ENCODE data around the gene TIAL1. TPM values are rescaled to one million over a fixed set of nuclear protein-coding genes. Genes with fewer than 3 reads are reported as not detected.
A peak's percentile ranks its signal among the peaks of the same experiment; 100 is the strongest.

The TIAL1 gene
- total and polyA plus RNA-seq, 2 of the 13 experiments (the other 11 are each of a cell fraction or from before 2014, with no cell fraction given), result 31.5 to 148 TPM

DNA sequence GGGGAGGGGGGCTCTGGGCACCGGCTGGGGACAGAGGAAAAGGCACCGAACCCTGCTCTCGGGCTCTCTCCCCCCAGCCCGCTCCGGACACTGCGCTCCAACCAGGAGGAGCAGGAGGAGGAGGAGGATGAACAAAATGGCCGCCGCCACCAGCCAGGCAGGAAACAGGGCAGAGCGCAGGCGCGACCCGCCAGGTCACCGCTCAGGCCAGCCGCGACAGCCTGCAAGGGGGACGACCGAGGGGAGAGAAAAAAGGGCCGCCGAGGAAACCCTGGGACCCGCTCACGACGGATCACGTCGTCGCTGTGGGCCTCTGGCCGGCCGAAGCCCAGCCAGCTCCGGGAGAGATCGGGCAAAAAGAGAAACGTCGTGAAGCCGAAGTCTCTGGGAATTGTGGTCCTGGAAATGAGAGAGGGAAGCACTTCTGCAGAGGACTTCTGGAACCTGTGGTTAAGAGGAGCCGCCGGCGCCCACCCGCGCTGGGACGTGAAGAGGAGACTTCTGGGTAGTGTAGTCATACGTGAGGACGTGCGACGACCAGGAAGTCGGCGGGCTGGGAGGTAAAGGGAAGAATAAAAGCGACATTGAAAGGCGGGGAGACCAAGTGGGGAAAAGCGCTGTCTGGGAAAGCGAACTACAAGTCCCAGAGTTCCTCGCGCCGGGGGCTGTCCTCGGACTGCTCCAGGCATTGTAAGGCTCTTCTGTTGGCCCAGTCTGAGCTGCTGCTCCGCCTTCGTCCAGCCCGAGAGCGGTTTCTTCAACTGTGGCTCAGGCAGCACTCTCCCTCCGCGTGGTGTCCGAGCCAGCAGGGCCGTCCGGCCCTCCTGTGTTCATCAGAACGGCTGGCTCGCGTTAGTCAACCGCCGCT, at the start of gene TIAL1 (continued):
- 0 out of 2 replicates have a peak, but pooled peaks have one; percentile 4 for TF ChIP-seq SIX1 (CRISPR knock-in tag; IDR thresholded peaks at IDR 0.05; ENCODE audit: borderline replicate concordance)
- TF ChIP-seq, protein P1, sequence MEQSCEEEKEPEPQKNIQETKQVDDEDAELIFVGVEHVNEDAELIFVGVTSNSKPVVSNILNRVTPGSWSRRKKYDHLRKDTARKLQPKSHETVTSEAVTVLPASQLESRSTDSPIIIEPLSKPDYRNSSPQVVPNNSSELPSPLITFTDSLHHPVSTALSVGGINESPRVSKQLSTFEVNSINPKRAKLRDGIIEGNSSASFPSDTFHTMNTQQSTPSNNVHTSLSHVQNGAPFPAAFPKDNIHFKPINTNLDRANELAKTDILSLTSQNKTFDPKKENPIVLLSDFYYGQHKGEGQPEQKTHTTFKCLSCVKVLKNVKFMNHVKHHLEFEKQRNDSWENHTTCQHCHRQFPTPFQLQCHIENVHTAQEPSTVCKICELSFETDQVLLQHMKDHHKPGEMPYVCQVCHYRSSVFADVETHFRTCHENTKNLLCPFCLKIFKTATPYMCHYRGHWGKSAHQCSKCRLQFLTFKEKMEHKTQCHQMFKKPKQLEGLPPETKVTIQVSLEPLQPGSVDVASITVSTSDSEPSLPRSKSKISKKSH (CRISPR knock-in tag; IDR thresholded peaks at IDR 0.05; ENCODE audit: borderline replicate concordance), result no peak
- no peak for TF ChIP-seq ZNF30 (CRISPR knock-in tag; IDR thresholded peaks at IDR 0.05)
- TF ChIP-seq, protein P2, sequence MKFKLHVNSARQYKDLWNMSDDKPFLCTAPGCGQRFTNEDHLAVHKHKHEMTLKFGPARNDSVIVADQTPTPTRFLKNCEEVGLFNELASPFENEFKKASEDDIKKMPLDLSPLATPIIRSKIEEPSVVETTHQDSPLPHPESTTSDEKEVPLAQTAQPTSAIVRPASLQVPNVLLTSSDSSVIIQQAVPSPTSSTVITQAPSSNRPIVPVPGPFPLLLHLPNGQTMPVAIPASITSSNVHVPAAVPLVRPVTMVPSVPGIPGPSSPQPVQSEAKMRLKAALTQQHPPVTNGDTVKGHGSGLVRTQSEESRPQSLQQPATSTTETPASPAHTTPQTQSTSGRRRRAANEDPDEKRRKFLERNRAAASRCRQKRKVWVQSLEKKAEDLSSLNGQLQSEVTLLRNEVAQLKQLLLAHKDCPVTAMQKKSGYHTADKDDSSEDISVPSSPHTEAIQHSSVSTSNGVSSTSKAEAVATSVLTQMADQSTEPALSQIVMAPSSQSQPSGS (CRISPR knock-in tag; IDR thresholded peaks at IDR 0.05), result peak; percentile 32; the same call in 1 of the 2 replicates
- peak; percentile 64; the same call in 1 of the 2 replicates for TF ChIP-seq ZSCAN30 (CRISPR knock-in tag; IDR thresholded peaks at IDR 0.05)
- TF ChIP-seq JARID2 (CRISPR knock-in tag; IDR thresholded peaks at IDR 0.05; ENCODE audit: insufficient replicate concordance), result no peak
- peak; percentile 84 for TF ChIP-seq GABPB1 (CRISPR knock-in tag; IDR thresholded peaks at IDR 0.05)
- no peak for TF ChIP-seq MAF1 (CRISPR knock-in tag; IDR thresholded peaks at IDR 0.05; ENCODE audit: borderline replicate concordance)
- TF ChIP-seq SIN3A (IDR thresholded peaks at IDR 0.05; ENCODE audit: borderline replicate concordance, low read depth, low read length), result peak; percentile 100
- no peak for TF ChIP-seq ZNF367 (CRISPR knock-in tag; IDR thresholded peaks at IDR 0.05; ENCODE audit: borderline replicate concordance)
- TF ChIP-seq, protein P3, sequence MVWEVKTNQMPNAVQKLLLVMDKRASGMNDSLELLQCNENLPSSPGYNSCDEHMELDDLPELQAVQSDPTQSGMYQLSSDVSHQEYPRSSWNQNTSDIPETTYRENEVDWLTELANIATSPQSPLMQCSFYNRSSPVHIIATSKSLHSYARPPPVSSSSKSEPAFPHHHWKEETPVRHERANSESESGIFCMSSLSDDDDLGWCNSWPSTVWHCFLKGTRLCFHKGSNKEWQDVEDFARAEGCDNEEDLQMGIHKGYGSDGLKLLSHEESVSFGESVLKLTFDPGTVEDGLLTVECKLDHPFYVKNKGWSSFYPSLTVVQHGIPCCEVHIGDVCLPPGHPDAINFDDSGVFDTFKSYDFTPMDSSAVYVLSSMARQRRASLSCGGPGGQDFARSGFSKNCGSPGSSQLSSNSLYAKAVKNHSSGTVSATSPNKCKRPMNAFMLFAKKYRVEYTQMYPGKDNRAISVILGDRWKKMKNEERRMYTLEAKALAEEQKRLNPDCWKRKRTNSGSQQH (CRISPR knock-in tag; IDR thresholded peaks at IDR 0.05; ENCODE audit: low read depth), result peak; percentile 99
- no peak for TF ChIP-seq ZNF326 (CRISPR knock-in tag; IDR thresholded peaks at IDR 0.05; ENCODE audit: borderline replicate concordance)
- TF ChIP-seq ASH2L (IDR thresholded peaks at IDR 0.05; ENCODE audit: insufficient read length, low read depth, low read length), result peak; percentile 81
- TF ChIP-seq, protein P4, sequence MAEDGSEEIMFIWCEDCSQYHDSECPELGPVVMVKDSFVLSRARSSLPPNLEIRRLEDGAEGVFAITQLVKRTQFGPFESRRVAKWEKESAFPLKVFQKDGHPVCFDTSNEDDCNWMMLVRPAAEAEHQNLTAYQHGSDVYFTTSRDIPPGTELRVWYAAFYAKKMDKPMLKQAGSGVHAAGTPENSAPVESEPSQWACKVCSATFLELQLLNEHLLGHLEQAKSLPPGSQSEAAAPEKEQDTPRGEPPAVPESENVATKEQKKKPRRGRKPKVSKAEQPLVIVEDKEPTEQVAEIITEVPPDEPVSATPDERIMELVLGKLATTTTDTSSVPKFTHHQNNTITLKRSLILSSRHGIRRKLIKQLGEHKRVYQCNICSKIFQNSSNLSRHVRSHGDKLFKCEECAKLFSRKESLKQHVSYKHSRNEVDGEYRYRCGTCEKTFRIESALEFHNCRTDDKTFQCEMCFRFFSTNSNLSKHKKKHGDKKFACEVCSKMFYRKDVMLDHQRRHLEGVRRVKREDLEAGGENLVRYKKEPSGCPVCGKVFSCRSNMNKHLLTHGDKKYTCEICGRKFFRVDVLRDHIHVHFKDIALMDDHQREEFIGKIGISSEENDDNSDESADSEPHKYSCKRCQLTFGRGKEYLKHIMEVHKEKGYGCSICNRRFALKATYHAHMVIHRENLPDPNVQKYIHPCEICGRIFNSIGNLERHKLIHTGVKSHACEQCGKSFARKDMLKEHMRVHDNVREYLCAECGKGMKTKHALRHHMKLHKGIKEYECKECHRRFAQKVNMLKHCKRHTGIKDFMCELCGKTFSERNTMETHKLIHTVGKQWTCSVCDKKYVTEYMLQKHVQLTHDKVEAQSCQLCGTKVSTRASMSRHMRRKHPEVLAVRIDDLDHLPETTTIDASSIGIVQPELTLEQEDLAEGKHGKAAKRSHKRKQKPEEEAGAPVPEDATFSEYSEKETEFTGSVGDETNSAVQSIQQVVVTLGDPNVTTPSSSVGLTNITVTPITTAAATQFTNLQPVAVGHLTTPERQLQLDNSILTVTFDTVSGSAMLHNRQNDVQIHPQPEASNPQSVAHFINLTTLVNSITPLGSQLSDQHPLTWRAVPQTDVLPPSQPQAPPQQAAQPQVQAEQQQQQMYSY (CRISPR knock-in tag; IDR thresholded peaks at IDR 0.05), result no peak
- no peak for TF ChIP-seq ZNF841 (CRISPR knock-in tag; IDR thresholded peaks at IDR 0.05; ENCODE audit: borderline replicate concordance)
- 0 out of 2 replicates have a peak, but pooled peaks have one; percentile 18 for TF ChIP-seq ZNF446 (CRISPR knock-in tag; IDR thresholded peaks at IDR 0.05)
- TF ChIP-seq HMGA1 (CRISPR knock-in tag; conservative IDR thresholded peaks at IDR 0.05), result no peak
- TF ChIP-seq ZFX (CRISPR knock-in tag; IDR thresholded peaks at IDR 0.05; ENCODE audit: low read depth), result peak; percentile 89
- TF ChIP-seq IKZF4 (CRISPR knock-in tag; IDR thresholded peaks at IDR 0.05; ENCODE audit: borderline replicate concordance, low read depth, not compliant biosample characterization), result no peak

Measured in HepG2 (cell line).